Measurements from ENCODE around the gene RIN2.
"Not testable (repeated sequence)": the region's sequence is repeated elsewhere in the genome, so short reads cannot be mapped to it uniquely, and the experiment has no call there.

RIN2 gene

GRCh38 chr20:19739351-19739750 lies 18.7 kb upstream of the RIN2 start:
- no peak for DNase-seq (ENCODE audit: low read depth)

- no peak for DNase-seq (ENCODE audit: low read depth)
Measured at GRCh38 chr20:19740512-19740911, 17.5 kb upstream of the RIN2 start.

GRCh38 chr20:19741924-19742323 lies 16.1 kb upstream of the RIN2 start:
- DNase-seq (ENCODE audit: low read depth) = no peak

- DNase-seq (ENCODE audit: low read depth) = no peak
Measured at GRCh38 chr20:19742974-19743639, 15.0 kb upstream of the RIN2 start.

- DNase-seq (ENCODE audit: low read depth) = no peak
Measured at GRCh38 chr20:19743640-19743995, 14.4 kb upstream of the RIN2 start.

GRCh38 chr20:19745106-19745505 lies 13.0 kb upstream of the RIN2 start:
- no peak for DNase-seq (ENCODE audit: low read depth)

- DNase-seq (ENCODE audit: low read depth) = no peak
Measured at GRCh38 chr20:19745584-19745983, 12.5 kb upstream of the RIN2 start.

GRCh38 chr20:19746396-19746795 lies 11.7 kb upstream of the RIN2 start:
- DNase-seq (ENCODE audit: low read depth) = no peak

- DNase-seq (ENCODE audit: low read depth) = no peak
Measured at GRCh38 chr20:19747903-19748302, 10.2 kb upstream of the RIN2 start.

- no peak for DNase-seq (ENCODE audit: low read depth)
Measured at GRCh38 chr20:19748681-19749080, 9.4 kb upstream of the RIN2 start.

GRCh38 chr20:19749618-19750071 lies 8.4 kb upstream of the RIN2 start:
- DNase-seq (ENCODE audit: low read depth) = no peak

GRCh38 chr20:19750101-19750606 lies 7.9 kb upstream of the RIN2 start:
- DNase-seq (ENCODE audit: low read depth) = no peak

GRCh38 chr20:19750907-19751636 lies 7.0 kb upstream of the RIN2 start:
- DNase-seq (ENCODE audit: low read depth) = no peak

GRCh38 chr20:19754201-19754600 lies 3.9 kb upstream of the RIN2 start:
- not testable (repeated sequence) for DNase-seq (ENCODE audit: low read depth)

- DNase-seq (ENCODE audit: low read depth) = no peak
Measured at GRCh38 chr20:19756761-19757486, 1.1 kb upstream of the RIN2 start.

- DNase-seq (ENCODE audit: low read depth) = no peak
Measured at GRCh38 chr20:19757487-19758132, 448 bp upstream of the RIN2 start.

- no peak for DNase-seq (ENCODE audit: low read depth)
Measured at GRCh38 chr20:19758501-19759331, 658 bp downstream of the RIN2 start.

- DNase-seq (ENCODE audit: low read depth) = no peak
Measured at GRCh38 chr20:19760371-19760721, 2.3 kb downstream of the RIN2 start.

GRCh38 chr20:19761326-19761725 lies 3.3 kb downstream of the RIN2 start:
- no peak for DNase-seq (ENCODE audit: low read depth)

- DNase-seq (ENCODE audit: low read depth) = no peak
Measured at GRCh38 chr20:19761841-19762240, 3.8 kb downstream of the RIN2 start.

- no peak for DNase-seq (ENCODE audit: low read depth)
Measured at GRCh38 chr20:19764207-19764606, 6.1 kb downstream of the RIN2 start.

- no peak for DNase-seq (ENCODE audit: low read depth)
Measured at GRCh38 chr20:19765266-19765665, 7.2 kb downstream of the RIN2 start.
